Dendritic cell treated with granulocyte-macrophage colony-stimulating factor and Interleukin-4, amounts not matched to agents 40 ng/mL and 50 ng/mL, for 4 days (primary cell): ENCODE measurements around the gene PRH1.

Source experiments
- H3K27ac Mint-ChIP-seq: one replicate; pipeline ENCODE4 v1.8.0; 2022; ENCODE audit warnings: mild to moderate bottlenecking, mixed read lengths
- H3K27me3 Mint-ChIP-seq: one replicate; pipeline ENCODE4 v1.8.0; 2022; ENCODE audit warnings: mild to moderate bottlenecking, mixed read lengths
- H3K36me3 Mint-ChIP-seq: one replicate; pipeline ENCODE4 v1.8.0; 2022; ENCODE audit warnings: low read depth, mixed read lengths
- H3K4me1 Mint-ChIP-seq: one replicate; pipeline ENCODE4 v1.8.0; 2022; ENCODE audit warnings: low read depth, mixed read lengths
- H3K4me3 Mint-ChIP-seq: one replicate; pipeline ENCODE4 v1.8.0; 2022; ENCODE audit warnings: mild to moderate bottlenecking, moderate library complexity, mixed read lengths
- H3K9me3 Mint-ChIP-seq: one replicate; pipeline ENCODE4 v1.8.0; 2022; ENCODE audit warnings: mixed read lengths
- intact Hi-C: fragments of 100-400 bp; cut with micrococcal nuclease; formaldehyde crosslinking; loops from one replicate; pipeline ENCODE4 v1.15.0; 2022

The PRH1 gene

GRCh38 chr12:10863512-10864218 is 20.4 kb downstream of the PRH1 start:
- intact Hi-C loops: no loop called here
- Mint-ChIP-seq H3K4me3 (no peak overlapping the region), H3K36me3 (peaks cover 9% of the 10 kb centered on the region), H3K9me3 (peaks cover 37% of the 10 kb centered on the region), H3K27me3 (no peaks in the 10 kb centered on the region), H3K27ac (no peak overlapping the region), H3K4me1 (no peaks in the 10 kb centered on the region)

- no peak overlapping the region for H3K27ac Mint-ChIP-seq
- H3K4me1 Mint-ChIP-seq: no peaks in the 10 kb centered on the region
- peaks cover 32% of the 10 kb centered on the region for H3K36me3 Mint-ChIP-seq
- H3K9me3 Mint-ChIP-seq: peaks cover 60% of the 10 kb centered on the region
- H3K4me3 Mint-ChIP-seq: no peak overlapping the region
- intact Hi-C loops: no loop called here
- H3K27me3 Mint-ChIP-seq: no peaks in the 10 kb centered on the region
These were observed 22.7 kb downstream of the PRH1 start for GRCh38 chr12:10861366-10861765.

GRCh38 chr12:10855807-10856206 is 28.2 kb downstream of the PRH1 start:
- intact Hi-C loops: no loop called here
- H3K9me3 Mint-ChIP-seq: peaks cover 35% of the 10 kb centered on the region
- H3K27ac Mint-ChIP-seq: no peak overlapping the region
- peaks cover 50% of the 10 kb centered on the region for H3K36me3 Mint-ChIP-seq
- no peak overlapping the region for H3K4me3 Mint-ChIP-seq
- no peaks in the 10 kb centered on the region for H3K4me1 Mint-ChIP-seq
- no peaks in the 10 kb centered on the region for H3K27me3 Mint-ChIP-seq

- H3K27ac Mint-ChIP-seq: no peak overlapping the region
- no peaks in the 10 kb centered on the region for H3K4me1 Mint-ChIP-seq
- intact Hi-C loops: no loop called here
- H3K27me3 Mint-ChIP-seq: no peaks in the 10 kb centered on the region
- H3K36me3 Mint-ChIP-seq: peaks cover 43% of the 10 kb centered on the region
- peaks cover 28% of the 10 kb centered on the region for H3K9me3 Mint-ChIP-seq
- no peak overlapping the region for H3K4me3 Mint-ChIP-seq
These were observed 30.3 kb downstream of the PRH1 start for GRCh38 chr12:10853776-10854175.

- no peaks in the 10 kb centered on the region for H3K4me1 Mint-ChIP-seq
- H3K27ac Mint-ChIP-seq: no peak overlapping the region
- intact Hi-C loops: no loop called here
- H3K4me3 Mint-ChIP-seq: no peak overlapping the region
- H3K36me3 Mint-ChIP-seq: peaks cover 32% of the 10 kb centered on the region
- H3K27me3 Mint-ChIP-seq: no peaks in the 10 kb centered on the region
- H3K9me3 Mint-ChIP-seq: peaks cover 3% of the 10 kb centered on the region
These were observed 32.7 kb downstream of the PRH1 start for GRCh38 chr12:10851243-10851858.

GRCh38 chr12:10849425-10849878 is 34.6 kb downstream of the PRH1 start, which contains the start of gene PRR4:
PRR4 (minus strand) TSS chr12:10849475; CDS start chr12:10849437, 38 bp downstream.
- H3K4me3 Mint-ChIP-seq: no peak within 1 kb of the TSS
- intact Hi-C loops: no loop called here
- H3K4me1 Mint-ChIP-seq: no peaks in the 10 kb centered on the region
- no peaks in the 10 kb centered on the region for H3K27me3 Mint-ChIP-seq
- H3K27ac Mint-ChIP-seq: no peak within 1 kb of the TSS
- peaks cover 25% of the 10 kb centered on the region for H3K36me3 Mint-ChIP-seq
- no peaks in the 10 kb centered on the region for H3K9me3 Mint-ChIP-seq

- Mint-ChIP-seq H3K4me3 (no peak overlapping the region), H3K36me3 (peaks cover 25% of the 10 kb centered on the region), H3K27ac (no peak overlapping the region), H3K27me3 (no peaks in the 10 kb centered on the region), H3K9me3 (no peaks in the 10 kb centered on the region), H3K4me1 (no peaks in the 10 kb centered on the region)
- intact Hi-C loops: no loop called here
These were observed 36.3 kb downstream of the PRH1 start for GRCh38 chr12:10847744-10848143.

GRCh38 chr12:10842862-10843261 is 41.2 kb downstream of the PRH1 start:
- Mint-ChIP-seq H3K27me3 (no peaks in the 10 kb centered on the region), H3K4me1 (no peaks in the 10 kb centered on the region), H3K27ac (no peak overlapping the region), H3K9me3 (no peaks in the 10 kb centered on the region), H3K36me3 (peaks cover 17% of the 10 kb centered on the region), H3K4me3 (no peak overlapping the region)
- intact Hi-C loops: no loop called here

GRCh38 chr12:10838461-10838860 is 45.6 kb downstream of the PRH1 start:
- Mint-ChIP-seq H3K27ac (no peak overlapping the region), H3K4me1 (no peaks in the 10 kb centered on the region), H3K9me3 (peaks cover 8% of the 10 kb centered on the region), H3K36me3 (no peaks in the 10 kb centered on the region), H3K27me3 (no peaks in the 10 kb centered on the region), H3K4me3 (no peak overlapping the region)
- intact Hi-C loops: no loop called here
